GM18909 (cell line): ENCODE results near the gene TEX44.
A peak's percentile ranks its signal among the peaks of the same experiment; 100 is the strongest.
"Not testable (repeated sequence)": the region's sequence is repeated elsewhere in the genome, so short reads cannot be mapped to it uniquely, and the experiment has no call there.

Experiments used
- ATAC-seq: cut with Tn5 transposase; IDR thresholded peaks from one replicate; pipeline ENCODE4 v1.9.1; 2021; ENCODE audit warnings: mild to moderate bottlenecking; ENCODE audit not compliant: unreplicated experiment, poor library complexity

The TEX44 gene

DNA sequence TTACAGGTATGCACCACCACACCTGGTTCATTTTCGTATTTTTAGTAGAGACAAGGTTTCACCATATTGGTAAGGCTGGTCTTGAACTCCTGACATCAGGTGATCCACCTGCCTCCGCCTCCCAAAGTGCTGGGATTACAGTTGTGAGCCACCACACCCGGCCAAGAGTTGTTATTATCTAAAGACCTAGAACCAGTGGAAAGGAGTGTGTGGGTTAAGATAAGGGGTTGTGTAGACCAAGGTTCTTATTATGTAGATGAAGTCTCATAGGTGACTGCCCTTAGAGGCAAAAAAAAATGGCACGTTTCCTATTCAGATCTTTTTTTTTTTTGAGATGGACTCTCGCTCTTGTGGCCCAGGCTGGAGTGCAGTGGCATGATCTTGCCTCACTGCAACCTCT lies 21.7 kb upstream of the TEX44 start:
- ATAC-seq = not testable (repeated sequence)

GRCh38 chr2:231571661-231572191 lies 20.9 kb upstream of the TEX44 start:
- no peak for ATAC-seq

DNA sequence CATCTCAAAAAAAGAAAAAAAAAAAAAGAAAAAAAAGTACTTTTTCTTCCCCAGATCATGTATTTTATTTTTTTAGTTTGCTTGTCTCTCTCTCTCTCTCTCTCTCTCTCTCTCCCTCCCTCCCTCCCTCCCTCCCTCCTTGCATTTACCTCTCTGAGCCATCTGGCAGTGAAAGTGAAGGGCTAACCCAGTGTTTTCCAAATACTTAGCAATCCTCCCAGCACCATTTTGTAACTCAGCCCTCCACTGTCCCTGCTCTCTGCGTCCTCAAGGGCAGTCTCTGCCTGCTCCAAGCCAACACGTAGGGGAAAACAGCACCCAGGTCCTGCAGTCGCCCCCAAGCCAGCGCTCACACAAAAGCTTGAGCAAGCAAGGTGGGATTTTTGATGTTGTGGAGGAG lies 19.6 kb upstream of the TEX44 start:
- no peak for ATAC-seq

- ATAC-seq = no peak
Observed at GRCh38 chr2:231573698-231574421, 18.8 kb upstream of the TEX44 start.

- no peak for ATAC-seq
Observed at GRCh38 chr2:231575612-231576256, 16.9 kb upstream of the TEX44 start.

GRCh38 chr2:231576465-231576864 lies 16.2 kb upstream of the TEX44 start:
- no peak for ATAC-seq

- ATAC-seq = not testable (repeated sequence)
Observed at GRCh38 chr2:231578655-231579054, 14.0 kb upstream of the TEX44 start.

DNA sequence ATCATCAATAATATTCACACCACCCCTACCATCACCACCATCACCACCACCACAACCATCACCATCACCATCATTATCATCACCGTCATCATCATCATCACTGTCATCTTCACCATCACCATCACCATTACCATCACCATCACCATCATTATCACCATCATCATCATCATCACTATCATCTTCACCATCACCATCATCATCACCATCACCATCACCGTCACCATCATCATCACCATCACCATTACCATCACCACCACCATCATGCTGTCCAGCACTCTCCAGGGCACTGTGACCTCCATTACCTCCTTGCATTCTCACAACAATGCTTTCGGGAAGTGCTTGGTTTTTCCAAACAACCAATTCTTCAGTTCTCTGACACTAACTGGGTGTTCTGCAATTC lies 13.1 kb upstream of the TEX44 start:
- ATAC-seq = no peak

GRCh38 chr2:231581328-231581727 lies 11.3 kb upstream of the TEX44 start:
- ATAC-seq = no peak

DNA sequence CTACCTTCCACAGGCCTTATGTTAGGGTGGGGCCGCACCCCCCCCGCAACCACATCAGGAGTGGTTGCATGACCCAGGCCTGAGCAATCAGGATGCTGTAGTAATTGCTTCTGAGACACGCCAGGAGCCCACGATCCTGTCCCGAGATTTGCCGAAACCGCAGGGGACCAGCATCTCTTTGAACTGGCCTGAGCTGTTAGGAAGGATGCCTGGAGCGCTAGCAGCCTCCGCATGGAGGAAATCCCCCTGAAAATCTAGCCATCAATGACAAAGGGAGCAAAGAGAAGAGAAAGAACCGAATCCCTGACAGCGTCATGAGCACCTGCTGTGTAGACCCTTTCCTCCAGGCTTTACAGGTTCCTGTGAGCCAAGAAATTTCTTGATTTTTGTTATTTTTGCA lies 8.7 kb upstream of the TEX44 start:
- ATAC-seq = no peak

DNA sequence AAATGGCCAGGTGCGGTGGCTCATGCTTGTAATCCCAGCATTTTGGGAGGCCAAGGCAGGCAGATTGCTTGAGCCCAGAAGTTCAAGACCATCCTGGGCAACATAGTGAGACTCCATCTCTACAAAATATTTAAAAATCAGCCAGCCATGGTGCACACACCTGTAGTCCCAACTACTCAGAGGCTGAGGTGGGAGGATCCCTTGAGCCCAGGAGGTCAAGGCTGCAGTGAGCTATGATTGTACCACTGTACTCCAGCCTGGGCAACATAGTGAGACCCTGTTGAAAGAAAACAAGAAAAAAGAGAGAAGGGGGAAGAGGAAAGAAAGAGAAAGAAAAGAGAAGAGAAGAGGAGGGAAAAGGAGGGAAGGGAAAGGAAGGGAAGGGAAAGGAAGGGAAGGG lies 4.9 kb upstream of the TEX44 start:
- ATAC-seq = not testable (repeated sequence)

GRCh38 chr2:231589656-231590055 lies 3.0 kb upstream of the TEX44 start:
- ATAC-seq = no peak

DNA sequence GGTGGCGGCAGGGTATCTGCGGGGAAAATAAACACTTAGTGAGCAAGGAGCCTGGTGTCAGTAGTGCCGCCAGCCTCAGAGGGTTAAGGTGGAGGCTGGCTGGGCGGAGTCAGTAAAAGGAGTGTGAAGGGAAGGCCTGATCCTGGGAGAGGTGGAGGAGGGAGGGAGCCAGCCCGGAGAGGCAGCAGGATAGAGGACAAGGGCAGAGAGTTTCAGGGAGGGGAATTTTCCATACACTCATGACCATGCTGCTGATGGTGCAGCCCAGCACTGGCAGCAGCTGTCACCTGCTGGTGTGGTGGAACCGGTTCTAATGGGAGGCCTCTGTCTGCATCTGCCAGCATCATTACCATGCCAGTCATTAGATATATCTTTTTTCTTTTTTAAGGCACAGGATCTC lies 2.0 kb upstream of the TEX44 start:
- no peak for ATAC-seq

GRCh38 chr2:231593666-231594065 lies 1.0 kb downstream of the TEX44 start:
- ATAC-seq = no peak

GRCh38 chr2:231597014-231597611 lies 4.4 kb downstream of the TEX44 start:
- peak; percentile 80 for ATAC-seq

DNA sequence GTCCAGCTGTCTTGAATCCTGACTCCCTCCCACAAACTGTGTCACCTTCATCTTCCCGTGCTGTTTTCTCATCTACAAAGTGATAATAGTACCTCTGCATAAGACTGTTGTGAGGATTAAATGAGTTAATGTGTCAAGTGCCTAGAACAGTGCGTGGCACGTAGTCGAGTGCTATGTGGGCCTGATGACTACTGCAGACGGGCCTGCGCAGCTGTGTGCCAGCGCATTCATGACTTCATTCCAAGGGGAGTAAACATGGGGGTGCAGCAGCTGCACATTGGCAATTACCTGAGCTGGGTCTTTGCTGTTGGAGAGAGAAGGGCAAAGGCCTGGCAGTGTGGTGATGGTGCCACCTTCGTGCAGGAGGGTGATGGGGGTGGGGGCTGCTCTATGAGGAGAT lies 5.0 kb downstream of the TEX44 start:
- no peak for ATAC-seq

DNA sequence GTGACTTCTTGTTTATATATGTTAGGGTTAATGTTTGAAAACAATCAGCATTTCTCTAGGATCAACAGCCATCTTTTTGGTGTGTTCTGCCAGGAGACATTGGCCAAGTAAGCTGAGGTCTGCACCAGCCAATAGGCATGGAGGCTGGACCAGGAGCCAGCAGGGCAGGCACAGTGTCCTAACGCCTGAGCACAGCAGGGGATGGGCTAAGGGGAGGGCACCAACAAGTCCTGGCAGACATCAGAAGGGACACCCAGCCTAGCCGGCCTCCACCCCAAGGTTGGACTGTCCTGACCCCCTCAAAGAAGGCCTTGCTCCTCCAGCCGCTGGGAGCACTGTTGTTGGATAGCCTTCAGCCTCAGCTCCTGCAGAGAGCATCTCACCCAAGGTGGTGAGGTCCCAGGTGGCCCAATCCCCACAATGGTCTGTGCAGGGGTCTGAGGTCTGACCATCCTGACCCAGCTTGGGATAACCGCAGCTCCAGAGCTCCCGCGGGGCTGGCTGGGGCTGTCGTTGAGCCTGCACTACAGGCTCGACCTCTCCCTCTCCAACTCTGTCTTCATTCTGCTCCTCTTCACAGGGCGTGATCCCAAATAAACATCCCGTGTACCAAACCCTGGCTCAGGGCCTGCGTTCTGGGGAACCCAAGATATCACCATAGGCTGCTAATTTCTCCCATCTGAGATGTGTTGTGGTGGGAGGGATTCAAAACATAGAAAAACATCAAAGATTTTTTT lies 8.1 kb downstream of the TEX44 start:
- no peak for ATAC-seq

GRCh38 chr2:231601356-231602229 lies 8.9 kb downstream of the TEX44 start:
- ATAC-seq = no peak

DNA sequence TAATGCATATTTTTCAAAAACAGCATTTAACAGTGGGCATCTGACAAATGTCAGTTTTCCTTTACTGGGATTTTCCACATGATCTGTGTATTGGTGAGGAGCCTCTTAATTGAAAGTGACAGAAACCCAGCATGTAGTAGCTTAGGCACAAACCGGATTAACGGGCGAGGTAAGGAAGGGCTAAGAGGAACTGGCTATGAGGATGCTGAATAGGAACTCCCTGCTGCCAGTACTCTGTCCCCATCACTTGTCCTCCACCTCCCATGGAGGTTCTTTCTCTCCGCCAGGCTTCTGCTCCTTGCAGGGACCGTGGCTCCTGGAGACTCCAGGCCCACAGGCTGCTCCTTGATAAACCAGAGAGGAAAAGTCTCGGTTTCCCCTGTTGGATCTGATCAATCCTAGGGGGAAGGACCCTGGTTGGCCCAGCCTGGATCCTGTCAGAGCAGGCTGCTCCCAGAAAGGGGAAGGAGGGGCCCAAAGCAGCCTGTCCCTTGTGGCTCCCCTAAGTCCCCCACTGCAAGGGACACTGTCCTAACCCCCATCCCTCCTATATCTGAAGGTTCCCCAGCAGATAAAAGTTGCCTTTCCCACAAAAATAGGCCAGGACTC lies 10.3 kb downstream of the TEX44 start:
- no peak for ATAC-seq
